Ecto neural progenitor cell (in vitro differentiated cells): ENCODE measurements around the gene ORM2.

Experiments used
- DNase-seq: peaks from one replicate; pipeline ENCODE4 v3.0.0-alpha.2; 2018; ENCODE audit warnings: low spot score

Gene ORM2

GRCh38 chr9:114349713-114350480 is 20.2 kb downstream of the ORM2 start:
- no peak for DNase-seq

GRCh38 chr9:114350636-114351401 is 21.1 kb downstream of the ORM2 start:
- no peak for DNase-seq

- no peak for DNase-seq
These were observed 22.3 kb downstream of the ORM2 start for GRCh38 chr9:114351932-114352331.

GRCh38 chr9:114355821-114356220 is 26.2 kb downstream of the ORM2 start:
- DNase-seq = no peak

- no peak for DNase-seq
These were observed 27.1 kb downstream of the ORM2 start for GRCh38 chr9:114356792-114357191.

- no peak for DNase-seq
These were observed 27.7 kb downstream of the ORM2 start for GRCh38 chr9:114357360-114357759.

- DNase-seq = no peak
These were observed 28.3 kb downstream of the ORM2 start for GRCh38 chr9:114357911-114358328.

- DNase-seq = no peak
These were observed 30.1 kb downstream of the ORM2 start for GRCh38 chr9:114359801-114360200.

GRCh38 chr9:114361542-114361941 is 31.9 kb downstream of the ORM2 start:
- DNase-seq = no peak

- DNase-seq = no peak
These were observed 32.7 kb downstream of the ORM2 start for GRCh38 chr9:114362394-114362793.

- no peak for DNase-seq
These were observed 33.8 kb downstream of the ORM2 start for GRCh38 chr9:114363424-114363823.

GRCh38 chr9:114364134-114365041 is 34.7 kb downstream of the ORM2 start:
- no peak for DNase-seq

GRCh38 chr9:114365194-114365593 is 35.5 kb downstream of the ORM2 start:
- no peak for DNase-seq

GRCh38 chr9:114366334-114367128 is 36.9 kb downstream of the ORM2 start:
- no peak for DNase-seq

GRCh38 chr9:114367366-114367765 is 37.7 kb downstream of the ORM2 start:
- no peak for DNase-seq

- DNase-seq = no peak
These were observed 38.3 kb downstream of the ORM2 start for GRCh38 chr9:114367772-114368569.

GRCh38 chr9:114369216-114370130 is 39.8 kb downstream of the ORM2 start:
- DNase-seq = no peak

GRCh38 chr9:114370251-114370967 is 40.7 kb downstream of the ORM2 start:
- DNase-seq = no peak

- no peak for DNase-seq
These were observed 41.3 kb downstream of the ORM2 start for GRCh38 chr9:114370968-114371320.
